Measurements from ENCODE around the gene PIF1.

PIF1 gene

DNA sequence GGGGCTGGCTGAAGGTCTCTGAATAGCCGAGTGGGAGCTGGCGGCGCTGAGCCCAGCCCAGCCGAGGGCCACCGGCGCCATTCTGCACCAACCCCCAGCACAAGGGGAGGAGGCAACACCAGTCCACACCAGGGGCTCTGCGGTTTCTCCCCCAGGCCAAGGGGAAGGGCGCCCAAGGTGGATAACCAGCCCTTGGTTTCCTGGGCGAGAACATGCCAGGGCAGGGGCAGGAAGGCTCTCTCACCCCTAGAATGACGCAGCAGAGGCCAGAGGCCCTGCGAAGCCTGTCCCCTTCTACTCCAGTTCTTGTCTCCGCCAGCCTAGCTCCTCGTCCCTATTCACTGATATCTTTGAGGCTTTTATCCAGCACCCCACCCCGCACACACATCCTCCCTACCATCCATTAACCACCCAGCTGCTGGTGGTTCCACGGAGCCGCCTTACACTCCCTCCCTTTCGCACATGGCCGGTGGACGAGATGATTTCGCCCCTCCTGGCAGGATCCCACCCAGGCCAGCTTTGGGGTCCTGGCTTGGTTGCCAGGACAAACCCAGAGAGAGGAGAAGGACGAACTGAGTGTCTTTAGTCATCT, 51.3 kb downstream of the PIF1 start:
- DNase-seq = no peak

DNA sequence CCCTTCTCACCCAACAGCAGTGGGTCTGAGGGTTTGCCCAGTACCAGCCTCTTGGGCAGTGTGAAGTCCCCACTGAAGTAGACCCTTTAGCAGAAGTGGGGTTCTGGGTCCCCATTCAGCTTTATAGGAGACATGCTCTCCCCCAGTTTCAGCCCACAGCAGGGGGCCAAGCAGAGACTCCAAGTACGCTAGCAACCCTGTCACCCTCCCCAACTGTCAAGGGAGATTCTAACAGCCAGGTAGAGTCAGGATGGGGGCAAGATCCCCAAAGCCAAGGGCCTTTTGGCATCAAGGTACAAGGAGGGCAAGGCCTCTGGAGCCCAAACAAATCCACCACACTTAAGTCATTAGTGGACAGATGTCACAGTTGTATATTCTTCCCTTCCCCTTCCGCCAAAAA, 51.8 kb downstream of the PIF1 start:
- DNase-seq = no peak

DNA sequence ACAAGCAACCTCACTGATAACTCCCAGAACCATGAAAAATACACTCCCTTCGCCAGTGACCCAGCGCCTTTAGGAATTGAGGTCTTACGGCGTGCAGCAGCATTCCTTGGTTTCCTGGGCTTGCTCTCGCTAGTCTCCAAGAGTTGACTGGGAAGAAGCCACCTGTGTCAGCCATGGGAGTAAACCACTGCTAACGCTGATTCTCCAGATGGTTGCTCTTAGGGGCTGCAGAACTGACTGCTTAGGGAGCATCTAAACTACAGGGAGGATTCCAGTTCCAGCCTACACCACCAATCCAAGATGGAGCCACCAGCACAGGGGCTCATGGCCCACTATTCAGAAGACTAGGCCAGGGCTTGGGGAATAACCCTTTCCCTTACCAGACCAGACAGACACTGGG, 52.5 kb downstream of the PIF1 start:
- DNase-seq = no peak

DNA sequence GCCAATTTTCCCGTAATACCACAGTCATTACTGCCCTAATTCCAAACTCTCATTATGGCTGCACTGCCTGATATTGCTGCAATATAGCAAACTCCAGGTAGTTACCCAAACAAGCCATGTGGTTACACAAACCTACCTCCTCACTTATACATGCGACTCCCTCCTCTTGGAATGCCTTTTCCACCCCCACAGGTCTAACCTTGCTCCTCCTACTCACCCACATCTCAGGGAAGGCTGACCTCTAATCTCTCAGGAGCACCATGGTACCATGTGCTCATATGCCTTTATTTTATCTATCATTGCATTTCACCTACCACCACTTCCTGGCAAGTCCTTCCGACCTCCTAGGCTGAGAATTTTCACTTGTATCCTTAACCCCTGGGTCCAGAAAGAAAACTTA, 53.0 kb downstream of the PIF1 start:
- no peak for DNase-seq

DNA sequence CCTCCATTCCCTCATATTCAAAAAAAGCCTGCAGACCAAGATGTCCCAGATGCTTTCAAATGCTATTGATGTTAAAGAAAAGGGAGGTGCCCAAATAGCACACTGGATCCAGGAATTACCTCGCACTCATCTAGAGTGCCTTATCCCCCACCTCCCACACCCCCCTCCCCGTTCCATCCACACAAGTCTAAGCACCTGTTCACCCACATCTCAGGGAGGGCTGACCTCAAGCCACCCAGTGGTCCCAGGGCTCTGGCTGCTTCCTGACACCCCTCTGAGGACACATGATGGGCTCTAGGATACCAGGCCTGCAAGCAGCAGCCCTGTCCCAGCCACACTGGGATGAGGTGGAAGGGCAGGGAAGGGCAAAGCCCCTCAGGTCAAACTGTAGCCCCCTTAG, 54.8 kb downstream of the PIF1 start:
- no peak for DNase-seq

DNA sequence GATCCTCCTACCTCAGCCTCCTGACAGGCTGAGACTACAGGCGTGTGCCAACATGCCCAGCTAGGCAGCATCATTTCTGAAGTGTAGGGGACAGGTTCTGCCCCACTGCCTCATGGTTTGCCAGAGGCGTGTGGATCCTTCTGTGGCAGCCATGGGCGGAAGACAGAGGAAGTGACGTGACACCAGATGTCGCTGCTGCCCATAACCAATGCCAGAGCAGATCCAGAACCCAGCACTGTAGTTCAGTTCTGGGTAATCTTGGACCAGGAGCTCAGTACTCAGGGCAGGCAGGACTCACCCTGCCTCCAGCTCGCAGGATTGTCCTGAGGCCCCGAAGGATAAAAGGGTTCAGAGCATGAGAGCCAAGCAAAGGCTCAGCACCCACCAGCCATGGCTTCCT, 58.2 kb downstream of the PIF1 start:
- no peak for DNase-seq

DNA sequence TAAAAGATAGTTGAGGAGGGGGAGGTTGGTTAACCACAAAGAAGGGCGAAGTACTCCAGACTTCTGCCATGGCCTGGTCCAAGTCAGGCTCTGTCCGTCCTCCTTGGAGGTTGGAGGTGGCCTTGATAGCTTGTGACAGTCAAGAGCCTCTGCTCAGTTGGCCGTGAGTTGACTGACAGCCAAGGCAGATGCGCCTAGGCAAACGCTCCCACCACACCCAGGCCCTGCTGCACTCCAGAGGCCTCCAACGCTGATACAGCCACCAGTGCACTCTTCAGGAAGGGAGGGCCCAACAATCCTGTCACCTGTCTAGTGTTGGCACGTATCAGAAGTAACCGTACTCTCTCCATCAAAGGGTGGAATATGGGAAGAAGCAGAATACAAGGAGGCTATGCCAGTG, 59.4 kb downstream of the PIF1 start:
- DNase-seq = no peak

Measured in NCI-H1417 (cell line).